HepG2 (cell line): ENCODE data around the gene MEA1. TPM values are rescaled to one million over a fixed set of nuclear protein-coding genes. Genes with fewer than 3 reads are reported as not detected.

Experiments
- AHR ChIP-seq: IDR thresholded peaks from 2 replicates; pipeline ENCODE4 v1.6.1; 2018; ENCODE audit warnings: missing genetic modification reagents, missing compliant biosample characterization
- CSRNP1 ChIP-seq: sonication (generic); formaldehyde crosslinking; IDR thresholded peaks from 2 replicates; pipeline ENCODE4 v1.8.1; 2023; ENCODE audit warnings: mild to moderate bottlenecking, missing genetic modification reagents
- CSRNP2 ChIP-seq: sonication (generic); formaldehyde crosslinking; conservative IDR thresholded peaks from 2 replicates; pipeline ENCODE4 v1.8.0; 2022; ENCODE audit warnings: low read depth, missing genetic modification reagents
- DMAP1 ChIP-seq: IDR thresholded peaks from 2 replicates; pipeline ENCODE4 v1.6.1; 2016
- GLMP ChIP-seq: sonication (generic); formaldehyde crosslinking; IDR thresholded peaks from 2 replicates; pipeline ENCODE4 v1.9.0; 2021; ENCODE audit warnings: missing genetic modification reagents, mild to moderate bottlenecking, borderline replicate concordance
- LCORL ChIP-seq, 2 experiments: fragments of 450-650 bp in 1 of 2; sonication (generic) in 1 of 2; formaldehyde crosslinking in 1 of 2; IDR thresholded peaks; 2 replicates each; pipeline versions ENCODE4 v1.5.0 to v1.6.1; 2017 to 2020; ENCODE audit warnings: antibody characterized with exemption in 1 of 2, missing genetic modification reagents in 1 of 2
- NFATC3 ChIP-seq: sonication (generic); formaldehyde crosslinking; IDR thresholded peaks from 2 replicates; pipeline ENCODE4 v1.5.1; 2020; ENCODE audit warnings: mild to moderate bottlenecking, missing genetic modification reagents
- PPARG ChIP-seq: conservative IDR thresholded peaks from 2 replicates; pipeline ENCODE4 v1.6.1; 2016; ENCODE audit warnings: missing biosample characterization, missing genetic modification reagents
- SMC3 ChIP-seq: IDR thresholded peaks from 2 replicates; pipeline ENCODE4 v1.6.1; 2011; ENCODE audit warnings: low read length, improper control_type of control experiment
- ZFP36L2 ChIP-seq: sonication (generic); formaldehyde crosslinking; IDR thresholded peaks from 2 replicates; pipeline ENCODE4 v1.4.0; 2020; ENCODE audit warnings: missing genetic modification reagents
- ZFP91 ChIP-seq: sonication (generic); formaldehyde crosslinking; IDR thresholded peaks from 2 replicates; pipeline ENCODE4 v1.9.0; 2022; ENCODE audit warnings: missing genetic modification reagents, mild to moderate bottlenecking, borderline replicate concordance
- ZMAT3 ChIP-seq: sonication (generic); formaldehyde crosslinking; conservative IDR thresholded peaks from 2 replicates; pipeline ENCODE4 v1.7.0; 2021; ENCODE audit warnings: missing genetic modification reagents
- ZNF124 ChIP-seq: sonication (generic); formaldehyde crosslinking; IDR thresholded peaks from 2 replicates; pipeline ENCODE4 v1.4.0; 2020; ENCODE audit warnings: missing genetic modification reagents
- ZNF136 ChIP-seq: sonication (generic); formaldehyde crosslinking; IDR thresholded peaks from 2 replicates; pipeline ENCODE4 v1.8.1; 2022; ENCODE audit warnings: low read depth, mild to moderate bottlenecking, moderate library complexity, missing genetic modification reagents
- ZNF207 ChIP-seq: fragments of 450-650 bp; IDR thresholded peaks from 2 replicates; pipeline ENCODE4 v1.6.1; 2016; ENCODE audit warnings: antibody characterized with exemption, borderline replicate concordance
- ZNF235 ChIP-seq: sonication (generic); formaldehyde crosslinking; IDR thresholded peaks from 2 replicates; pipeline ENCODE4 v1.8.1; 2023; ENCODE audit warnings: mild to moderate bottlenecking, missing genetic modification reagents, borderline replicate concordance
- ZNF350 ChIP-seq: sonication (generic); formaldehyde crosslinking; IDR thresholded peaks from 2 replicates; pipeline ENCODE4 v1.4.0; 2020; ENCODE audit warnings: mild to moderate bottlenecking, low read depth, missing genetic modification reagents, borderline replicate concordance
- ZNF44 ChIP-seq: sonication (generic); formaldehyde crosslinking; IDR thresholded peaks from 2 replicates; pipeline ENCODE4 v1.5.1; 2020; ENCODE audit warnings: mild to moderate bottlenecking, missing genetic modification reagents
- polyA plus RNA-seq, 8 experiments: library from polyadenylated mRNA; depleted of rRNA in 3 of 8; stranded (reverse) in 7 of 8; unstranded in 1 of 8; fragments of >200 nt; fragmentation: Illumina TruSeq in 4 of 8; extraction: Trizol in 4 of 8; gene quantifications; 2 replicates each; pipeline versions ENCODE4 v1.2.1 to v1.2.3, GENCODE V29; 2011 to 2016; ENCODE audit warnings: low read depth in 4 of 8, missing spikeins in 1 of 8, mixed read lengths in 1 of 8; ENCODE audit not compliant: insufficient read depth in 1 of 8
- total RNA-seq, 5 experiments: library from RNA; depleted of rRNA; stranded (reverse); fragments of >200 nt; fragmentation: Illumina TruSeq; extraction: Trizol; gene quantifications; 2 replicates each; pipeline ENCODE4 v1.2.3, GENCODE V29; 2016; ENCODE audit warnings: low read depth in 1 of 5

Gene MEA1
- total and polyA plus RNA-seq, 2 of the 13 experiments (the other 11 are each of a cell fraction or from before 2014, with no cell fraction given) = 75.6 to 86.2 TPM

- TF ChIP-seq ZFP91 (no peak), PPARG (CRISPR knock-in tag) (0 out of 2 replicates have a peak, but pooled peaks have one; percentile 8), GLMP (CRISPR knock-in tag) (no peak), NFATC3 (CRISPR knock-in tag) (0 out of 2 replicates have a peak, but pooled peaks have one; percentile 9), CSRNP2 (CRISPR knock-in tag) (no peak), ZNF136 (CRISPR knock-in tag) (no peak), AHR (CRISPR knock-in tag) (0 out of 2 replicates have a peak, but pooled peaks have one; percentile 4), ZMAT3 (no peak; the same call in 1 of the 2 replicates), CSRNP1 (no peak), ZNF235 (CRISPR knock-in tag) (no peak), ZNF44 (CRISPR knock-in tag) (0 out of 2 replicates have a peak, but pooled peaks have one; percentile 15), ZNF124 (0 out of 2 replicates have a peak, but pooled peaks have one; percentile 8), ZNF207 (no peak), SMC3 (0 out of 2 replicates have a peak, but pooled peaks have one; percentile 1), ZFP36L2 (CRISPR knock-in tag) (0 out of 2 replicates have a peak, but pooled peaks have one; percentile 1), ZNF350 (CRISPR knock-in tag) (peak; percentile 61; the same call in 1 of the 2 replicates), DMAP1 (CRISPR knock-in tag) (peak; percentile 36), LCORL (IDR thresholded peaks at IDR 0.05) (no peak), LCORL (CRISPR knock-in tag; IDR thresholded peaks at IDR 0.05) (peak; percentile 52; the same call in 1 of the 2 replicates)
These were observed 34.1 kb downstream of the MEA1 start (continued) for GRCh38 chr6:42979523-42980177.
